ENCODE results near the gene HOXB5. TPM values are rescaled to one million over a fixed set of nuclear protein-coding genes. Genes with fewer than 3 reads are reported as not detected.
A peak's percentile ranks its signal among the peaks of the same experiment; 100 is the strongest.

HOXB5 gene
- total RNA-seq (1 to 10 TPM in 6 of 9 donors, under 1 TPM in 3; 0.12 to 4.8 (median 2.1) TPM), polyA plus RNA-seq (10 to 100 TPM in 1 of 3 donors, 1 to 10 TPM in 2; 4.2 to 10.5 (median 5.6) TPM)
- long read RNA-seq, donor 1, partial matches to known transcripts: 0 of 2 reads
- long read RNA-seq, donor 1, other reads (novel, unspliced or antisense): 0 of 2 reads
- long read RNA-seq, donor 2: 0 reads
- long read RNA-seq, donor 3: 0 reads
- long read RNA-seq, donor 4, partial matches to known transcripts: 0 of 4 reads
- long read RNA-seq, donor 4, other reads (novel, unspliced or antisense): 2 of 4 reads
- long read RNA-seq, donor 5, partial matches to known transcripts: 0 of 2 reads
- long read RNA-seq, donor 5, other reads (novel, unspliced or antisense): 1 of 2 reads
- long read RNA-seq, donor 6, partial matches to known transcripts: 0 of 4 reads
- long read RNA-seq, donor 6, other reads (novel, unspliced or antisense): 0 of 4 reads
- long read RNA-seq, donor 7: 0 reads
- long read RNA-seq, donor 8: 0 reads
- long read RNA-seq, donor 9: 0 reads
- long read RNA-seq, donor 10, partial matches to known transcripts: 0 of 1 reads
- long read RNA-seq, donor 10, other reads (novel, unspliced or antisense): 0 of 1 reads

DNA sequence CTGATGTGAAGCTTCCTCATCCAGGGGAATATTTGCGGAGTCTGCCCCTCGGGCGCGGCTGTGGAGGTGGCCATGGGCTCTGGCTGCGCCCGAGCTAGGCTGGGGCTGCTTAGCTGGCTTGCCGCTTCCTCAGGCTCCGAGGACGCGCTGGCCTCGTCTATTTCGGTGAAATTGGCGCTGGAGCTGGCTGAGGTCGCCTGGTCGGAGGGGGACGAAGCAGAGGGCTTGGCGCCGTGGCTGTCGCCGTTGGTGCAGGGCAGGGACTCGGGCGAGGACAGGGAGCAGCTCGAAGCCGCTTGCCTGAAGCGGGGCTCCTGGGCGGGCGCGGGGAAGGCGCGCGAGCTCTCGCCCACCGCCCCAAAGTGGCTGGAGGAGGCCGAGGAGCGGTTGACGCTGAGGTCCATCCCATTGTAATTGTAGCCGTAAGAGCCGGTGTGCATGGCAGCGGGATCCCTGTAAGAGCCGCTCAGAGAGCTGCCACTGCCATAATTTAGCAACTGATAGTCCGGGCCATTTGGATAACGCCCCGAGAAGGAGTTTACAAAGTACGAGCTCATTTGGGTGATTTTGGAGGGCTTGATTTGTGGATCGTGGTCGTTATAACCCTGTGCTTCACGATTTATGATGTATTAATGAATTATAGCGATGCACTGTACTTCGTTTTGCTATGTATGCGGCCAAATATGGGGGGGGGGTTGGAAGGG lies at the start of gene HOXB5:
Gene HOXB5 (minus strand): TSS at position 654 of the 704 bp plus-strand sequence. CDS start 97 bp downstream, at position 557.
- Histone ChIP-seq H3K4me1 (replicated peaks in 1 of 2) (peaks cover 0 to 29% of the 10 kb centered on the region in 2 donors), H3K27ac (peak within 1 kb of the TSS in 3 of 5 donors; percentile 53 to 79 (median 62)), H3K4me3 (peak within 1 kb of the TSS in 2 of 4 donors; percentile 41 to 54), H3K9me3 (replicated peaks in 1 of 3) (no peaks in the 10 kb centered on the region), H3K36me3 (replicated peaks in 1 of 2) (peaks cover 0 to 13% of the 10 kb centered on the region in 2 donors), H3K27me3 (no peaks in the 10 kb centered on the region)
- 5 to 19% (median 8%) methylated on average over 14 to 50 of the region's 50 CpGs for WGBS, 4 donors
- no peak for TF ChIP-seq POLR2A (IDR thresholded peaks at IDR 0.05)
- TF ChIP-seq, protein P1, sequence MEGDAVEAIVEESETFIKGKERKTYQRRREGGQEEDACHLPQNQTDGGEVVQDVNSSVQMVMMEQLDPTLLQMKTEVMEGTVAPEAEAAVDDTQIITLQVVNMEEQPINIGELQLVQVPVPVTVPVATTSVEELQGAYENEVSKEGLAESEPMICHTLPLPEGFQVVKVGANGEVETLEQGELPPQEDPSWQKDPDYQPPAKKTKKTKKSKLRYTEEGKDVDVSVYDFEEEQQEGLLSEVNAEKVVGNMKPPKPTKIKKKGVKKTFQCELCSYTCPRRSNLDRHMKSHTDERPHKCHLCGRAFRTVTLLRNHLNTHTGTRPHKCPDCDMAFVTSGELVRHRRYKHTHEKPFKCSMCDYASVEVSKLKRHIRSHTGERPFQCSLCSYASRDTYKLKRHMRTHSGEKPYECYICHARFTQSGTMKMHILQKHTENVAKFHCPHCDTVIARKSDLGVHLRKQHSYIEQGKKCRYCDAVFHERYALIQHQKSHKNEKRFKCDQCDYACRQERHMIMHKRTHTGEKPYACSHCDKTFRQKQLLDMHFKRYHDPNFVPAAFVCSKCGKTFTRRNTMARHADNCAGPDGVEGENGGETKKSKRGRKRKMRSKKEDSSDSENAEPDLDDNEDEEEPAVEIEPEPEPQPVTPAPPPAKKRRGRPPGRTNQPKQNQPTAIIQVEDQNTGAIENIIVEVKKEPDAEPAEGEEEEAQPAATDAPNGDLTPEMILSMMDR (IDR thresholded peaks at IDR 0.05): no peak
- intact Hi-C loops (cut with DNase I): loop anchor here in 1 of 2 donors (10.0 kb wide), 1 partner anchor 248 kb away; no protein-coding TSS in a partner anchor
- DNase-seq: peak in 3 of 7 donors; percentile 46 to 52 (median 46)

DNA sequence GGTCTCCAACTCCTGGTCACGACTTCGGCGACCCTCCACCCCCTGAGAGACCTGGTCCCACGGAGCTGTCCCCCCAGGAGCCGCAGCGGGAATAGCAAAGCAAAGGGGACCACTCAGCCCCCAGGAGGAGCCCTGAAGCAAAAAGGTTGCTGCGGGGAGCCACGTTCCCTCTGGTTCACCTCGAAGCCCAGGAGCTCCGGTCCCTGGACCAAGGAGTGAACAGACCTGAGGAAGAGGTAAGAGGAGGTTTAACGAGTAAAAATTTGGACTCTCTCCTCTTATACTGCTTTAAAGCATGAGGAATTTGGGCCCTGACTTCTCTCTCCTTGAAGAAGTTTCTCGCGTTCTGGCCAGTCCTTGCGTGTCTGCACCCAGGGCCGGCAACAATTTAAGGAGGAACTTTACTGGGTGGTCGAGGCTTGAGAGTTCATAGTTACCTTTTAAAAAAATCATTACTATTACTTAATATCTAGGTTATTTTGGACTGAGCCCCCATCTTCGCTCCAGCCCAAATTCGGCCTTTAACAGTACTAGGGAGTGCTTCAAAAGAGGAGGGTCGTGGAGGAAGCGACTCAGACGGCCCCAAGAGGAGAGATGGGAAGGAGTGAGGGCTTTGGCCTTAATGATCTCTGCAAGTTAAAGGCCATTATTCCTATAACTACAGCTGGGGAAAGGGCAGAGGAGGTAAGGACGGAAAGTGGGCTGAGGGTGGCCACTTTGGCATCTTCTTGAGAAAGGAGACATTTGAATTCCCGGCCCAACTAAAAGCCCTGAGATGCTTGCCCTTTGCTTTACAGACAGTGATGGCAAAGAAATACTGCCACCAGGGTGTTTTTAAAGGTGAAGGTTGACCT lies 49.5 kb upstream of the HOXB5 start:
- H3K36me3 ChIP-seq (replicated peaks in 1 of 2): no peaks in the 10 kb centered on the region
- no peaks in the 10 kb centered on the region for H3K9me3 ChIP-seq (replicated peaks in 1 of 3)
- no peak overlapping the region for H3K27ac ChIP-seq
- H3K4me3 ChIP-seq: no peak overlapping the region
- no peak for DNase-seq
- peaks cover 0 to 8% of the 10 kb centered on the region in 2 donors for H3K4me1 ChIP-seq (replicated peaks in 1 of 2)
- H3K27me3 ChIP-seq: peaks cover 89% of the 10 kb centered on the region
- TF ChIP-seq, protein P1 (IDR thresholded peaks at IDR 0.05): no peak
- TF ChIP-seq POLR2A (IDR thresholded peaks at IDR 0.05): no peak
- intact Hi-C loops (cut with DNase I): no loop called here
- 47 to 53% (median 49%) methylated on average over 17 to 23 of the region's 23 CpGs for WGBS, 4 donors

DNA sequence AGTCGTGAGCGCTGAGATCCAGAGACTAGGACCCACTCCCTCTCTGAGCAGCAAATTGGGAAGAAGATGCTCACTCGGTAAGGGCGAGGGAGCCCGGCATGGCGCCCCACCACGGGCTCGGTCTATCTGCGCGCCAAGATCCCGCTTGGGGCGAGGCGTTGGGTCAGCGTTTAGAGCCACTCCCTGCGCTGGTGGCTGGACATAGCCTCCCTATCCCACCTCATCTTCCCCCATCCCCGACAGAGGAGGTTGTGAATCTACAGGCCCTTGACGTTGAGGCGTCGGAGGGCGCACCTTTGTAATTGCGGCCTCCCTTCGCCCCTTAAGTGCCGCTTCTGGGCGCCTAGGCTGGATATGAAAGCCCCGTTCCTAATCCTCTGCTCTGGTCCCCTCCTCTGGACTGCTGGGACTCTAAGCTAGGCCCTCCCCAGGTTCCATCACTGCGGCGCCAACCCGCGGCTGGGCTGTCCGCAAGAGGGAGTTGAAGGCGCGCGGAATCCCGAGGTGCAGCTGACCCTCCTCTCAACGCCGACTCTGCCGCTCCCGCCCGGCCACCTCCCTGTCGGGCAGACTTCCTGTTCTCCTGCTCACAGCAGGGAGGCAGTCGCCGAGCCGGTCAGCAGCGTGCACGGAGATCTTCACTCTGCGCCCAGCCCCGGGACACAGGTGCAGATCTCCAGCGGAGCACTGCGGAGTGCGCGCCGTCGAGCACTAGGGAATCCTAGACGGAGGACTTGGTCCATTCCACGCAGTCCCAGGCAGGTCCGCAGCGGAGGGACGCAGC lies 48.7 kb upstream of the HOXB5 start:
- H3K27ac ChIP-seq: no peak overlapping the region
- WGBS, 4 donors: 13 to 19% (median 18%) methylated on average over 14 to 58 of the region's 58 CpGs
- peaks cover 0 to 3% of the 10 kb centered on the region in 2 donors for H3K4me1 ChIP-seq (replicated peaks in 1 of 2)
- TF ChIP-seq POLR2A (IDR thresholded peaks at IDR 0.05): no peak
- TF ChIP-seq, protein P1 (IDR thresholded peaks at IDR 0.05): no peak
- peaks cover 89% of the 10 kb centered on the region for H3K27me3 ChIP-seq
- intact Hi-C loops (cut with DNase I): no loop called here
- no peak overlapping the region for H3K4me3 ChIP-seq
- no peaks in the 10 kb centered on the region for H3K36me3 ChIP-seq (replicated peaks in 1 of 2)
- DNase-seq: no peak
- H3K9me3 ChIP-seq (replicated peaks in 1 of 3): no peaks in the 10 kb centered on the region
